Measurements from ENCODE around the gene SLC5A6. TPM values are rescaled to one million over a fixed set of nuclear protein-coding genes. Genes with fewer than 3 reads are reported as not detected.
A peak's percentile ranks its signal among the peaks of the same experiment; 100 is the strongest.
"Not testable (repeated sequence)": the region's sequence is repeated elsewhere in the genome, so short reads cannot be mapped to it uniquely, and the experiment has no call there.

SLC5A6 gene
- total RNA-seq, 1 donor from 2014 or later, result 58.4 TPM

GRCh38 chr2:27203741-27204140 lies 8.3 kb downstream of the SLC5A6 start:
- DNase-seq, result no peak

GRCh38 chr2:27202854-27203253 lies 9.2 kb downstream of the SLC5A6 start:
- DNase-seq, result peak; percentile 57

- DNase-seq, result no peak
Measured at GRCh38 chr2:27201675-27202074, 10.4 kb downstream of the SLC5A6 start.

GRCh38 chr2:27199241-27199640 lies 12.8 kb downstream of the SLC5A6 start:
- no peak for DNase-seq

GRCh38 chr2:27198627-27199026 lies 13.4 kb downstream of the SLC5A6 start:
- no peak for DNase-seq

- not testable (repeated sequence) for DNase-seq
Measured at GRCh38 chr2:27198068-27198467, 14.0 kb downstream of the SLC5A6 start.

GRCh38 chr2:27195799-27196198 lies 16.3 kb downstream of the SLC5A6 start:
- not testable (repeated sequence) for DNase-seq

GRCh38 chr2:27194538-27195354 lies 17.3 kb downstream of the SLC5A6 start:
- no peak for DNase-seq

GRCh38 chr2:27191070-27191829 lies 20.8 kb downstream of the SLC5A6 start:
- peak; percentile 76 for DNase-seq

- no peak for DNase-seq
Measured at GRCh38 chr2:27189989-27190388, 22.1 kb downstream of the SLC5A6 start.

GRCh38 chr2:27186613-27187345 lies 25.3 kb downstream of the SLC5A6 start:
- DNase-seq, result no peak

GRCh38 chr2:27185331-27186026 lies 26.6 kb downstream of the SLC5A6 start:
- DNase-seq, result no peak

- no peak for DNase-seq
Measured at GRCh38 chr2:27184115-27184514, 28.0 kb downstream of the SLC5A6 start.

- DNase-seq, result no peak
Measured at GRCh38 chr2:27182346-27182745, 29.7 kb downstream of the SLC5A6 start.

- DNase-seq, result no peak
Measured at GRCh38 chr2:27179344-27180000, 32.6 kb downstream of the SLC5A6 start.

GRCh38 chr2:27178469-27178868 lies 33.6 kb downstream of the SLC5A6 start:
- no peak for DNase-seq

- DNase-seq, result no peak
Measured at GRCh38 chr2:27177441-27178351, 34.4 kb downstream of the SLC5A6 start.

GRCh38 chr2:27175781-27176180 lies 36.3 kb downstream of the SLC5A6 start:
- not testable (repeated sequence) for DNase-seq

GRCh38 chr2:27175330-27175729 lies 36.7 kb downstream of the SLC5A6 start:
- DNase-seq, result no peak

GRCh38 chr2:27174638-27175037 lies 37.4 kb downstream of the SLC5A6 start:
- no peak for DNase-seq

- no peak for DNase-seq
Measured at GRCh38 chr2:27171351-27171848, 40.7 kb downstream of the SLC5A6 start.
